HG03159 (cell line): ENCODE data around the gene PADI4.

Source experiments
- ATAC-seq: cut with Tn5 transposase; IDR thresholded peaks from one replicate; pipeline ENCODE4 v1.9.1; 2021; ENCODE audit warnings: mild to moderate bottlenecking, moderate library complexity; ENCODE audit not compliant: unreplicated experiment

Gene PADI4, protein sequence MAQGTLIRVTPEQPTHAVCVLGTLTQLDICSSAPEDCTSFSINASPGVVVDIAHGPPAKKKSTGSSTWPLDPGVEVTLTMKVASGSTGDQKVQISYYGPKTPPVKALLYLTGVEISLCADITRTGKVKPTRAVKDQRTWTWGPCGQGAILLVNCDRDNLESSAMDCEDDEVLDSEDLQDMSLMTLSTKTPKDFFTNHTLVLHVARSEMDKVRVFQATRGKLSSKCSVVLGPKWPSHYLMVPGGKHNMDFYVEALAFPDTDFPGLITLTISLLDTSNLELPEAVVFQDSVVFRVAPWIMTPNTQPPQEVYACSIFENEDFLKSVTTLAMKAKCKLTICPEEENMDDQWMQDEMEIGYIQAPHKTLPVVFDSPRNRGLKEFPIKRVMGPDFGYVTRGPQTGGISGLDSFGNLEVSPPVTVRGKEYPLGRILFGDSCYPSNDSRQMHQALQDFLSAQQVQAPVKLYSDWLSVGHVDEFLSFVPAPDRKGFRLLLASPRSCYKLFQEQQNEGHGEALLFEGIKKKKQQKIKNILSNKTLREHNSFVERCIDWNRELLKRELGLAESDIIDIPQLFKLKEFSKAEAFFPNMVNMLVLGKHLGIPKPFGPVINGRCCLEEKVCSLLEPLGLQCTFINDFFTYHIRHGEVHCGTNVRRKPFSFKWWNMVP

DNA sequence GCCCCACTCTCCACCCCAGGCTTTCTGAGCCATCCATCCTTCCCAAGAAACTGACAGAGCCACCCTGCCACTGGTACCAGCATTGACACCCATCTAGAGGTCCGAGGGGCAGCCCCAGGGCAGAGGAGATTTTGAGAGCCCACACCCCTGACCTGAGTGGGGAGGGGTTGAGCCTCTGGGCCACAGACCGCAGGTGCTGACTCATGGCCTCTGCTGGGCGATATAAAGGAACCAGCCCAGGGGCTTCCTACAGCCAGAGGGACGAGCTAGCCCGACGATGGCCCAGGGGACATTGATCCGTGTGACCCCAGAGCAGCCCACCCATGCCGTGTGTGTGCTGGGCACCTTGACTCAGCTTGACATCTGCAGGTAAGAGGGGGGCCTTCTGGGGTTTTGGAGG lies at the start of gene PADI4:
PADI4 (plus strand) TSS at position 252 of the 400 bp plus-strand sequence; CDS start at position 278, 26 bp downstream.
- no peak for ATAC-seq

GRCh38 chr1:17258758-17259130 lies 49.3 kb upstream of the PADI4 start:
- ATAC-seq = no peak

DNA sequence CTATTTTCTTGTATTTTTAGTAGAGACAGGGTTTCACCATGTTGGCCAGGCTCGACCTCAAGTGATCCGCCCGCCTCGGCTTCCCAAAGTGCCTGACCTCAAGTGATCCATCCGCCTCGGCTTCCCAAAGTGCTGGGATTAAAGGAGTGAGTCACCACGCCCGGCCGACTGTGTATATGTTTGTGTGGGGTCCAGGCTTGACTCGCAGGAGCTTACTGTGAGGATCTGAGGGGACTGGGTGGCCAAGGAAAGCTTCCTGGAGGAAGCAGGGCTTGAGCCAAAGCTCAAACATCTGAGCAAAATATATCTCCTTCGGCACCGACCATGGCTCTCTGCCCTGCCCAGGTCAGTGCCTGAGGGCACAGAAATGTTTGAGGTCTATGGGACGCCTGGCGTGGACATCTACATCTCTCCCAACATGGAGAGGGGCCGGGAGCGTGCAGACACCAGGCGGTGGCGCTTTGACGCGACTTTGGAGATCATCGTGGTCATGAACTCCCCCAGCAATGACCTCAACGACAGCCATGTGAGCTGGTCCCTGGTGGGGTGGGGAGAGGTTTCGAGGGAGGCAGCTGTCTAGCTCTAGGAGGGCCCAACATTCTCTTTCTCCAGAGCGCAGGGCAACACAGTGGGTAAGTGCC lies 48.6 kb upstream of the PADI4 start:
- ATAC-seq = no peak

GRCh38 chr1:17260264-17260663 lies 47.7 kb upstream of the PADI4 start:
- ATAC-seq = no peak

DNA sequence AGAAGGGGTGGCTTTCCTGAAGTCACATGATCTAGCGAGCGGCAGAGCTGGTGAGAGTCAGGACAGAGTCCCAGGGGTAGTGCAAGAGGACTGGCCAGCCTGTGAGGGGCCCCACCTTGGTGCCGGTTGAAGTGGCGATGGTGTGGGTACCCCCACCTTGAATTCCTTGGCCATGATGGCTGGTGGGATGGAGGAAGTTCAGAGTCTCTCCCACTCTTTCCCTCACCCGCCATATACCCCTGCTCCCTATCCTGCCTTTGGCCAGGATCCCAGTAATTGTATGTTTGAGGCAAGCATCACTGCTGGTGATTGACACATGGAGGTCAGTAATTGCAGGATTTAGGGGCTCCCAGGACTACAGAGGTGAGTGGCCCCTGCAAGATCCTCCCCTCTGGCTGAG lies 47.3 kb upstream of the PADI4 start:
- no peak for ATAC-seq

DNA sequence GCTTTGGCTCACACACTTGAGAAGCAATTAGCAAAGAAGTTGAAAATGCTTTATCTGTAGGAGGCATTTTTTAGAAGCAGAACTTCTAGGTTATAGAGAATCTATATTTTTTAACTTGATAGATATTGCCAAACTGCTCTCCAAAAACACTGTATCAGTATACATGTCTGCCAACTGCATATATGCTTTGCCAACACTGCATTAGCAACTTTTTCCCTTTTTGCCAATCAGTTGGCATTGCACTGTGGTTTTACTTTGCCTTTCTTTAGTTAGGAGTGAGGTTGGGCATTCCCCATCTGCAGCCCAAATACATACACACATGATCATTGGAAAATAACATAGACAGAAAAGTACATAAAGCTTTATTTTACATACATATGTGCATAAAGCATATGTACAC lies 44.1 kb upstream of the PADI4 start:
- ATAC-seq = no peak

DNA sequence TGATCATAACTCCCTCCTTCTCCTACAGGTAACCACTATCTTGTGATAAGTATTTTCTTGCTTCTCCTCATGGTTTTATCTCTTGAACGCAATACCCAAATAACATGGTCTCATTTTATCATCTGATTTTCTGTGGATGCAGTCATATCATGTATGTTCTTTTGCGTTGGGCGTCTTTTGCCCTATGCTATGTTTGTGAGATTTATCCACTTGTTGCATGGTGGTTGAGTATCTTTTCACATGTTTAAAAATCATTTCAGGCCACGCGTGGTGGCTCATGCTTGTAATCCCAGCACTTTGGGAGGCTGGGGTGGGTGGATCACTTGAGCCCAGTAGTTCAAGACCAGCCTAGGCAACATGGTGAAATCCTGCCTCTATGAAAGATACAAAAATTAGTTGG lies 43.5 kb upstream of the PADI4 start:
- ATAC-seq = no peak

DNA sequence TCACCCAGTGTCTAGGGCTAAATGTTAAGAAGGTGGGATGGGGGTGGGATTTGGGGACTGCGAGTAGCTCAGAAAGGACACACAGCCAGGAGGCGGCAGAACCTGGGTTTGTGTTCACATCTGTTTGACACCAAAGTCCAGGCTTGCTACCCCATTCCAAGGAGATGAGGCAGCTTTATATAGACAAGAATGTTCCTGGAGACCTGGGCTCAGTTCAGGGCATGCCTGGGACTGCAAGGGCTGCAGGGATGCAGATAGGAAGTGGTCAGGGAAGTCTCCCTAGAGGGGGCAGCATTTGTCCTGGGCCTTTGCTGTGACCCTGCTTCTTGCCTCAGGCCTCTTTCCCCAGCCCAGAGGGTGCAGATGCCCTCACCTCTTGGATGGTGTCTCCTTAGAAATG lies 42.8 kb upstream of the PADI4 start:
- no peak for ATAC-seq

DNA sequence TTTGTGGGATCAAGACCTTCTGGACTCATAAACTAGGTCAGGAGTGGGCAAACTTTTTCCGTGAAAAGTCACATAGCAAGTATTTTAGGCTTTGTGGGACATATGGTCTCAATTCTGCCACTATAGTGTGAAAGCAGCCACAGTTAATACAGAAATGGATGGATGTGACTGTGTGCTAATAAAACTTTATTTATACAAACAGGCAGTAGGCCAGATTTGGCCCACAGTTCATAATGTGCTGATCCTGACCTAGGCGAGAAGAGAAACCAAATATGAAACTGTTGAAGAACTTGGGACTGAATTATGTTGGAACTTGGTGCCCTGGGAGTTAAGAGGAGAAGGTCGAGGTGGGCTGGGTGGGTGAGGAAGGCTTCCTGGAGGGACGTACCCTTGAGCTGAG lies 42.0 kb upstream of the PADI4 start:
- ATAC-seq = no peak

DNA sequence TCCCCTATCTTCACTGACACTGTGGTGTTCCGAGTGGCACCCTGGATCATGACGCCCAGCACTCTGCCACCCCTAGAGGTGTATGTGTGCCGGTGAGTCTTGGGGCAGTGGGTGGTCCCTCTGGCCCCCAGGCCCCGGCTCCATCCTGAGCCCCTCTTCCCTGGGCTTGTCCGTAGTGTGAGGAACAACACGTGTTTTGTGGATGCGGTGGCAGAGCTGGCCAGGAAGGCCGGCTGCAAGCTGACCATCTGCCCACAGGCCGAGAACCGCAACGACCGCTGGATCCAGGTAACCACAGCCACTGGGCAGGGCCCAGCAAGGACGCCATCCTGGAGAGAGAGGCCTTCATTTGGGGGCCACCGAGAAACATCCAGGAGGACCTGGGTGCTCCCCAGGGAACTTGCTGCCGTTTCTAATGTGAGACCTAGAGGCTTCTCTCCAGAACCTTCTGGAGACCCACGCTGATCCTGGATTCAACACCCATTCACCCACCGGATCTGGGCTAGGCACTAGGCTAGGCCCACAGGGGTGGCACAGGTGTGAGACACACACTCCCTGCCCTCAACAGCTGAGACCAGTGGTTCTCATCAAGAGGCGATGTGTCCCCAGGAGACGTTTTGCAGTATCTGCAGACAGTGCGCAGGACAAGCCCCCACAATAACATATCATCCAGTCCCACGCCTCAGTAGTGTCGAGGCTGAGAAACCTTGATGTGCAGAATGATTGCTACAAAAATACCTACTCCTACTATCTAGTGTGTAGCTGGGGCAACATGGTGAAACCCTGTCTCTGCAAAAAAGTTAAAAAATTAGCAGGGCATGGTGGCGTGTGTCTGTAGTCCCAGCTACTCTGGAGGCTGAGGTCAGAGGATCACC lies 36.9 kb upstream of the PADI4 start:
- ATAC-seq = no peak

GRCh38 chr1:17272066-17272465 lies 35.9 kb upstream of the PADI4 start:
- no peak for ATAC-seq

DNA sequence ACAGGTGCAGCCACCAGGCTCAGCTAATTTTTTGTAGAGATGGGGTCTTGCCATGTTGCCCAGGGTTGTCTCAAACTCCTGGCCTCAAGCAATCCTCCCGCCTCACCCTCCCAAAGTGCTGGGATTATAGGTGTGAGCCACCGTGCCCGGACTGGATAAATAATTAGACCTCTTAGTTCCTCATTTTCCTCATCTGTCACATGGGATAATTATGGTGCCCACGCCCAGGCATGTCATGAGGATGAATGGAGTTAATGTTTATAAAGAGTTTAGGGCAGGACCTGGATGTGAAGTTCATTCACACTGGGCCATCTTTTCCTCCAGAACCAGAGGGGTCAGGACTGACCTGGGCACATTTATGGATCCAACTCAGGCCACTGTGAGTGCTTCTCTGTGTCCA lies 35.4 kb upstream of the PADI4 start:
- ATAC-seq = no peak

- ATAC-seq = no peak
These were observed 34.9 kb upstream of the PADI4 start for GRCh38 chr1:17273096-17273495.

GRCh38 chr1:17274186-17275170 lies 33.5 kb upstream of the PADI4 start:
- ATAC-seq = no peak

- no peak for ATAC-seq
These were observed 31.4 kb upstream of the PADI4 start for GRCh38 chr1:17276568-17276967.

DNA sequence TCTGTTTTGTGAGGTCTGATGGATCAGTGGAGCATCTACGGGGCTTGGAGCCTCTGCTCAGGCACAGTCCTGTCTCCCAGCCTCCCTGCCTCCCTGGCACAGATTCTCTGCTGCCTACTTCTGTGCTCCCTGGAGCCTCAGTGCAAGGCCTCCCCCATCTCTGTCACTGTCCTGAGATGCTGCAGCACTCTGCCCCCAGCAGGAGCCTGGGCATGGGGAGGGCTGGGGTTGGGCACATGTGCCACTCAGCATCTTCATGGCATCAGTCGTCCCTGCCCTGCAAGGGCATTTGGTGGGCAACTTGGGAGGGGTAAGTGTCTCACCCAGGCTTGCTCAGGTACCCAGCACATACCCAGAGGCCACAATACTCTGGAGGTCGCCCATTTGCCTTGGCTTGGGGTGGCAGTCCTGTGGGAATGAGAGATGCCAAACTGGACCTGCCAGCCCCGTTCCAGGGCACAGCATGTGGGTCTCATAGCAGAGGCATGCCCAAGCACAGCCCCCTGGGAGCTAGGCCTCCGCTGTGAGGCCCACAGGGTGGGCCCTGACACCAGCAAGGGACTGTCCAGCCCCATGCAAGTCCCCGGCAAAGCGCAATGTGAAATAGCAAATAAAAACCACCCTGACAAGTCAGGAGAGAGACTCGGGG lies 30.4 kb upstream of the PADI4 start:
- no peak for ATAC-seq

DNA sequence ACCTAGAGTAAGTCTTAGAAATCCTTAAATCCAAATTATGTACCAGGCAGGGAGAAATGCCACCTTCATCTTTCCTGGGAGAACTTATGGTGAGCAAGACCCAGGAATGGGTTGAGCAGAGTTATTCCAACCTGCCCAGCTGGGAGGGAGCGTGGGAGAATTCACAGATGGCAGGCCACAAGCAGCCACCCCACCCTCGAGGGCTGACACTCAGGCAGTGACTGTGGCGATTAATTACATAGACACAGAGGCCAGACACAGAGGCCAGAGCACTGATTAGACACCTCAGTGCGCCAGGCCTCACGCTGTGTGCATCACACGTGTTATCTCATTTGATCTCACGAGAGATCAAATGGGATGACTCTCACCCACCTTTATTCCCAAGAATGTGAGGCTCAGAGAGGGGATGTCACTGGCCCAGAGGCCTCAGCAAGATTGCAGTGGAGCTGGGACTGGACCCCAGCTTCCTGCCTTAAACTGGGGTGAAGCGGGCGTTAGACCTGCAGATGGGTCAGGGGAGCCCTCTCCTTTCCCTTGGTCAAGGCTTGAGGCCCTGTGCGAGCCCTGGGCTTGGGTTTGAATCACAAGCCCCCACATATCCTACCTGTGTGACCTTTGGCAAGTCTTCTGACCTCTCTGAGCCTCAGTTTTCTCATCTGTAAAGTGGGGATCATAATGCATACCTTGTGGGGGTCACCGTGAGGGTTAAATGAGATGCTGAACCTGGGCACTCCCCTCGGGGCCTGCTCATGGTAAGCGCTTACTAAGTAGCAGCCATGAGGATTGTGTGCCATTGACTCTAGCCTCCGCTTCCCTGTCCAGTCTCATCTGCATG lies 28.8 kb upstream of the PADI4 start:
- no peak for ATAC-seq

- no peak for ATAC-seq
These were observed 27.6 kb upstream of the PADI4 start for GRCh38 chr1:17280436-17280835.

- no peak for ATAC-seq
These were observed 27.1 kb upstream of the PADI4 start for GRCh38 chr1:17280894-17281293.
